Cardiac fibroblast (primary cell): ENCODE measurements around the gene GJA1.

Experiments
- DNase-seq, 2 donors: peaks; one replicate each; pipeline versions ENCODE4 v3.0.0 to v3.0.0-alpha.2; 2010; ENCODE audit warnings: low read depth in 2 of 2
- H3K4me3 ChIP-seq, 2 donors: replicated peaks in 1 of 2; 1 replicate in 1 of 2; 2 replicates in 1 of 2; pipeline ENCODE4 v1.5.1; 2011; ENCODE audit warnings: low read depth in 2 of 2, low read length in 2 of 2, mild to moderate bottlenecking in 2 of 2, moderate library complexity in 1 of 2
- TF ChIP-seq, protein P1 (sequence below): IDR thresholded peaks from one replicate; pipeline ENCODE4 v1.5.1; 2011; ENCODE audit warnings: low read depth, mild to moderate bottlenecking, low read length, inconsistent platforms

The GJA1 gene

DNA sequence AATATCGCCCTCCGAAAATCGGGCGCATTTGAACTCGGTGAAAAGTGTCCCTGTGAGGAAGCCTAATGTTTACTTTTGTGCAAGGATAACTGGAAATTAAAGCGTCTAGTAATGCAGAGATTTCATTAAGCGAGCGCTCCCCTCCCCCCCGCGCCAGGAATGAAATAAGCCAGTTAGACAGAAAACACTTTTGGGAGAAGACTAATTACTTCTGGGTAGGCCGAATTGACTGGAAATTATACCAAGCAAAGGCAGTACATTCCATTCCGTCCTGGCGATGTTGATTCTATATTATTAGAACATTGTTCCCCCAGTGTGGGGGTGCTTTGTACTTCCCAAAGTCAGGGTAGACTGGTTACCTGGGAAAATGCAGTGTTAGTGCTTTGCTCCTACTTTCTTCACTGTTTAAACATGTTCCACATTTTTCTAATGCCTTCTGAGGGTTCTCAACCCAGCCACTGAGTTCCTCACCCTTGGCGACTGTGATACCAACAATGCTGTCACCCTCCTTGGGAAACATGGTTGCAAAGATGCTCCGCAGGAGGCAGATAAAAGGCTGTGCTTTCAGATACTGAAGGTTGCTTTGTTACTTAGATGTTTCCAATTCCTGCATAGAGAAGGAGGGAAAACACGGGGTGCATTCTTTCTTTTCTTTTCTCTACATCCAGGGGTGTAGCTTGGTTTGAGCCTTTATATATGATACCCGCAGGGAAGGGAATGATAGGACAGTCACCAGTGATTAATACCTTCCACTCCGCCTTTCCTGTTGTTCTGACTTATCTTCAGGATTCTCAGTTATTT, 2.6 kb downstream of the GJA1 start:
- TF ChIP-seq, protein P1, sequence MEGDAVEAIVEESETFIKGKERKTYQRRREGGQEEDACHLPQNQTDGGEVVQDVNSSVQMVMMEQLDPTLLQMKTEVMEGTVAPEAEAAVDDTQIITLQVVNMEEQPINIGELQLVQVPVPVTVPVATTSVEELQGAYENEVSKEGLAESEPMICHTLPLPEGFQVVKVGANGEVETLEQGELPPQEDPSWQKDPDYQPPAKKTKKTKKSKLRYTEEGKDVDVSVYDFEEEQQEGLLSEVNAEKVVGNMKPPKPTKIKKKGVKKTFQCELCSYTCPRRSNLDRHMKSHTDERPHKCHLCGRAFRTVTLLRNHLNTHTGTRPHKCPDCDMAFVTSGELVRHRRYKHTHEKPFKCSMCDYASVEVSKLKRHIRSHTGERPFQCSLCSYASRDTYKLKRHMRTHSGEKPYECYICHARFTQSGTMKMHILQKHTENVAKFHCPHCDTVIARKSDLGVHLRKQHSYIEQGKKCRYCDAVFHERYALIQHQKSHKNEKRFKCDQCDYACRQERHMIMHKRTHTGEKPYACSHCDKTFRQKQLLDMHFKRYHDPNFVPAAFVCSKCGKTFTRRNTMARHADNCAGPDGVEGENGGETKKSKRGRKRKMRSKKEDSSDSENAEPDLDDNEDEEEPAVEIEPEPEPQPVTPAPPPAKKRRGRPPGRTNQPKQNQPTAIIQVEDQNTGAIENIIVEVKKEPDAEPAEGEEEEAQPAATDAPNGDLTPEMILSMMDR, result no peak
- DNase-seq, result peak; percentile 46 to 82
- H3K4me3 ChIP-seq, result peak overlapping the region; percentile 74 to 76

DNA sequence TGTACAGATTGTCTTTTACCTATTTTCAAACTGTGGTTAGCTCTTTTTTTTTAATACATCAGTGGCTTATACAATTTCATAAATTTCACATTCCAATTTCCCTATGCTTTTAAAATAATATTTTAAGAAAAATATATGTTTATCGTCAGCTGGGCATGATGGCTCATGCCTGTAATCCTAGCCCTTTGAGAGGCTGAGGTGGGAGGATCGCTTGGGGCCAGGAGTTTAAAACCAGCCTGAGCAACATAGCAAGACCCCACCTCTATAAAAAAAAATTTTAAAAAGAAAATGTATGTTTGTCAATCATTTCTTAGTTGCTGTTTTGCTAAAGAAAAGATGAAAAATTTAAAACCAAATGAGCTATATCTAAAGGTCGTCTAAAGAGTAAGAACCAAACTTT, 3.4 kb downstream of the GJA1 start:
- TF ChIP-seq, protein P1, result no peak
- peak overlapping the region; percentile 74 to 76 for H3K4me3 ChIP-seq
- no peak for DNase-seq

DNA sequence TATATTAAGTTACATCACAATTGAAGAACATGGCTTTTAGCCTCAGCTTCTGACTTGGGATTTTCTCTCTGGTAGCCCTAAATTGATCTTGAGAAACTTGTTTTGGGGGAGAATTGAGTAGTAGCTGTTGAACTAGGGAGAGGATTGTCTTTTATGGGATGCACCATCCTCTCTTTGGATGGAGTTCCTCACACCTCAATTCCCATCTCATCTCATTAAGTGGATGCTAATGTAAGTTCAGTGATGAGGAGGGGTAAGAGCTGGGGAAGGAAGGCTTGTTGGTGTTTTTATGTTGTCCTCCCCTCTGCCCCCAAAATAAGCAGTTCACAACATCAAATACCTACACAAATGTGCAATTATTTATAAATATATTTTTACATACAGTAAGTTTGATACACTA, 4.0 kb downstream of the GJA1 start:
- peak overlapping the region in 1 of 2 donors; percentile 4 for H3K4me3 ChIP-seq
- TF ChIP-seq, protein P1, result no peak
- no peak for DNase-seq

DNA sequence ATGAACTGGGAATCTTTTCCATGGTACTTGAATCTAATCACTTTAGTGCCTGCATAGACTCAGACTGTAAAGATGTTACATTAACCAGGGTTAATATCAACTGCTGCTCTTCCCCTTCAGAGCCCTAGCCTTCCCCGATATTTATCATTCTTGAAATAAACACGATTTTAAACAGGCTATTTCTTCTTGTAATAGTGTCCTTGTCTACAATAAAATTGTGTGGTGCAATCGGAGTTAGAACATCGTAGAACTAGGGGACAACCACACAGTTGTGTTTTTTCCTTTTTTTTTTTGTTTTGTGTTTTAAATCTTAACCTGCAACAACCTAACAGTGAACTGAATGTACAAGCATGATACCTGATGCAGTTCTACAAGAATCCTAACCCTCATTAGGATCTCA, 4.5 kb downstream of the GJA1 start:
- TF ChIP-seq, protein P1, result no peak
- H3K4me3 ChIP-seq, result peak overlapping the region in 1 of 2 donors; percentile 2
- no peak for DNase-seq

DNA sequence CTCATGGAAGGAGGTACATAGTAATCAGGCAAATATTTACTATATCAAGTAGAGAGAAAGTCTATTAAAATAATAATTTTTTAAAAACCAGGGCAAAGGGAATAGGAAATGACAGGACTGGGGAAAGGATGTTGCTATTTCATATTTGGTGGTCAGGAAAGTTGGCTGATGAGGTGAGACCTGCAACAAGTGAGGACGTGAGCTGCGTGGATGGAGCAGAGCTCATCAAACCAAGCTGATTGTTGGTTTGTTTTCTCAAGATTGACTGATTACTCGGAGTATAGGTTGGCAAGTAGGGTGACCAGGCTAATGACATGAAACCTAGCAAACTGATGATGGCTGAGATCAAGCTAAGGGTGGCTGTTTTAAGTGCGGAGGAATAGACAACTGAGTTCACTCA, 6.0 kb downstream of the GJA1 start:
- TF ChIP-seq, protein P1, result no peak
- DNase-seq, result no peak
- H3K4me3 ChIP-seq, result no peak overlapping the region

DNA sequence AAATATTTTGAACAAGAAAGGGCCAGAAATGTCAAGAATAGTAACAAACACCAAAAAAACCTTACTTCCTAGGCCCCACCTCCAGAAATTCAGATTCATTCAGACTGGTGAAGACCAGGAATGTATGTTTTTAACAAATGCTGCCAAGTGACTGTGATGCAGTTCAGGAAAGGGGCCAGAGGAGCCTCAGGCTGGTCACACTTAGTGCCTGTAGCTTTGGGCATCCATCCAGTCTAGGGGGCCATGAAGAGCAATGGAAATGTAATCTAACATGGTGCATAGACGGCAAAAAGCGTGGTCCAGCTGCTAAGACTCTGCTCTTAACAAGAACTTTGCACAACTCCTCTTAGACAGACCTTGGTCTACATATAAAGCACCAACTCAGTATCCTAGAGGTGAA, 7.1 kb downstream of the GJA1 start:
- DNase-seq, result peak in 1 of 2 donors; percentile 49
- H3K4me3 ChIP-seq, result no peak overlapping the region
- TF ChIP-seq, protein P1, result no peak
